ENCODE results near the gene AKR1B1. TPM values are rescaled to one million over a fixed set of nuclear protein-coding genes. Genes with fewer than 3 reads are reported as not detected.
A peak's percentile ranks its signal among the peaks of the same experiment; 100 is the strongest.

AKR1B1 gene
- total RNA-seq, 1 experiment from 2014 or later: 1.6 TPM

DNA sequence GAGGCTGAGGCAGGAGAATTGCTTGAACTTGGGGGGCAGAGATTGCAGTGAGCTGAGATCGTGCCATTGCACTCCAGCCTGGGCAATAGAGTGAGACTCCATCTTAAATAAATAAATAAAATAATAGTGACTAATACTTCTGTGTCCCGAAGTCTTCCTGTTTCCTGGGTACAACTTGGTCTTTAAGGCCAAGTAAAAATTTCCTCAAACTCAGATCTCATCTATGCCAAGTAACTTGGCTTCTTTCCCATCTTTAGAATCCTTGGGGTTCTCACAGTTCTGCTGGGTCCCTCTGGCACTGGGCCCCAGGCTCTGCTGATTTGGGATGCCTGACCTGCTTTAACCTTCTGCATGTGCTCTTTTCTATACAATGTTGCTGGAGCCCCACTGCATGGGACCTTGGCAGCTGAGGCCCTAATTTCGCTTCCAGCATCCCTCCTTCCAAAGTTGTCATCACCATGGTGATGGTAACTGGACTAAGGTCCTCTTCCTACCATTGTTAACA, 45.8 kb upstream of the AKR1B1 start:
- no peaks in the 10 kb centered on the region for H3F3A ChIP-seq (ENCODE audit: low read length, unreplicated experiment)
- H4K20me1 ChIP-seq (ENCODE audit: low read length): no peaks in the 10 kb centered on the region
- ChIA-PET POLR2A (ENCODE audit: unreplicated experiment) (no interaction called here), CTCF (no interaction called here)
- H3K9ac ChIP-seq (ENCODE audit: low read length): no peak overlapping the region
- DNase-seq (no peak), ATAC-seq (peak; percentile 45)
- H3K27ac ChIP-seq (ENCODE audit: low read length): no peak overlapping the region
- H3K79me2 ChIP-seq (ENCODE audit: low read length): no peaks in the 10 kb centered on the region
- TF ChIP-seq EZH2phosphoT487 (IDR thresholded peaks at IDR 0.05; ENCODE audit: borderline replicate concordance, low read length): no peak
- no peak for TF ChIP-seq EZH2 (IDR thresholded peaks at IDR 0.05; ENCODE audit: low read length, unreplicated experiment)
- TF ChIP-seq, protein P1, sequence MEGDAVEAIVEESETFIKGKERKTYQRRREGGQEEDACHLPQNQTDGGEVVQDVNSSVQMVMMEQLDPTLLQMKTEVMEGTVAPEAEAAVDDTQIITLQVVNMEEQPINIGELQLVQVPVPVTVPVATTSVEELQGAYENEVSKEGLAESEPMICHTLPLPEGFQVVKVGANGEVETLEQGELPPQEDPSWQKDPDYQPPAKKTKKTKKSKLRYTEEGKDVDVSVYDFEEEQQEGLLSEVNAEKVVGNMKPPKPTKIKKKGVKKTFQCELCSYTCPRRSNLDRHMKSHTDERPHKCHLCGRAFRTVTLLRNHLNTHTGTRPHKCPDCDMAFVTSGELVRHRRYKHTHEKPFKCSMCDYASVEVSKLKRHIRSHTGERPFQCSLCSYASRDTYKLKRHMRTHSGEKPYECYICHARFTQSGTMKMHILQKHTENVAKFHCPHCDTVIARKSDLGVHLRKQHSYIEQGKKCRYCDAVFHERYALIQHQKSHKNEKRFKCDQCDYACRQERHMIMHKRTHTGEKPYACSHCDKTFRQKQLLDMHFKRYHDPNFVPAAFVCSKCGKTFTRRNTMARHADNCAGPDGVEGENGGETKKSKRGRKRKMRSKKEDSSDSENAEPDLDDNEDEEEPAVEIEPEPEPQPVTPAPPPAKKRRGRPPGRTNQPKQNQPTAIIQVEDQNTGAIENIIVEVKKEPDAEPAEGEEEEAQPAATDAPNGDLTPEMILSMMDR (conservative IDR thresholded peaks at IDR 0.05; ENCODE audit: low read depth, low read length): no peak
- no peaks in the 10 kb centered on the region for H3K9me2 ChIP-seq (replicated peaks; ENCODE audit: low read length)
- intact Hi-C loops (cut with micrococcal nuclease): no loop called here
- H3K27me3 ChIP-seq (ENCODE audit: low read length): no peaks in the 10 kb centered on the region
- H2AFZ ChIP-seq (ENCODE audit: low read length): no peak overlapping the region
- H3K4me2 ChIP-seq (ENCODE audit: low read length): no peak overlapping the region
- no peaks in the 10 kb centered on the region for H3K9me3 ChIP-seq (ENCODE audit: low read length)
- H3K4me3 ChIP-seq (ENCODE audit: low read length): no peak overlapping the region
- peaks cover 17% of the 10 kb centered on the region for H3K4me1 ChIP-seq (ENCODE audit: insufficient read depth, low read length)
- no peaks in the 10 kb centered on the region for H3K36me3 ChIP-seq (ENCODE audit: low read depth, low read length)
- BruUV-seq (replicated peaks): no TSS peak

DNA sequence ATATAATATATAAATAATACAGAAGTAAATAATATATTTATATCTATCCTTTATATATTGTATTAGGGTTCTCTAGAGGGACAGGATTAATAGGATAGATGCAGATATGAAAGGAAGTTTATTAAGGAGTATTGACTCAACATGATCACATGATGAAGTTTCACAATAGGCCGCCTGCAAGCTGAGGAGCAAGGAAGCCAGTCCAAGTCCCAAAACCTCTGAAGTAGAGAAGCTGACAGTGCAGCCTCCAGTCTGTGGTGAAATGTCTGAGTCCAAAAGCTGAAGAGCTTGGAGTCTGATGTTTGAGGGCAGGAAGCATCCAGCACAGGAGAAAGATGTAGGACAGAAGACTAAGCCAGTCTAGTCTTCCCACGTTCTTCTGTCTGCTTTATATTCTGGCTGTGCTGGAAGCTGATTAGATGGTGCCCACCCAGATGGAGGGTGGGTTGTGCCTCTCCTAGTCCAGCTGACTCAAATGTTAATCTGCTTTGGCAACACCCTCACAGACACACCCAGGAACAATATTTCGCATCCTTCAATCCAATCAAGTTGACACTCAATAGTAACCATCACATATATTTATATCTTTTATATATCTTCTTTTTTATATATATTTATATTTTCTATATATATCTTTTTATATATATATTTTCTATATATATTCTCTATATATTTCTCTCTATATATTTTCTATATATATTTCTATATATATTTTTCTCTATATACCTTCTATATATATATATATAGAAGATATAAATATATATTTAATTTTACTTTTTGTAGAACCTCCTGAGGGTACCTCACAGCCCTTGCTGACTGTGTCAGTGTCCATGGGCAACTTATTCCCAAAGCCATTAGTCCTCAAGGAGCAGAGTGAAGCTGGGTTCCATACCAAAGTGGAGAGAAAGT, 43.8 kb upstream of the AKR1B1 start:
- intact Hi-C loops (cut with micrococcal nuclease): no loop called here
- Histone ChIP-seq H3K9ac (ENCODE audit: low read length) (no peak overlapping the region), H3K4me3 (ENCODE audit: low read length) (no peak overlapping the region), H3K4me2 (ENCODE audit: low read length) (no peak overlapping the region), H3F3A (ENCODE audit: low read length, unreplicated experiment) (no peaks in the 10 kb centered on the region), H3K27me3 (ENCODE audit: low read length) (no peaks in the 10 kb centered on the region), H3K27ac (ENCODE audit: low read length) (no peak overlapping the region), H3K79me2 (ENCODE audit: low read length) (no peaks in the 10 kb centered on the region), H3K9me3 (ENCODE audit: low read length) (no peaks in the 10 kb centered on the region), H3K9me2 (replicated peaks; ENCODE audit: low read length) (no peaks in the 10 kb centered on the region), H3K4me1 (ENCODE audit: insufficient read depth, low read length) (peaks cover 17% of the 10 kb centered on the region), H2AFZ (ENCODE audit: low read length) (no peak overlapping the region), H3K36me3 (ENCODE audit: low read depth, low read length) (no peaks in the 10 kb centered on the region), H4K20me1 (ENCODE audit: low read length) (no peaks in the 10 kb centered on the region)
- ATAC-seq (no peak), DNase-seq (peak; percentile 33)
- POLR2A ChIA-PET (ENCODE audit: unreplicated experiment): no interaction called here
- TF ChIP-seq EZH2phosphoT487 (IDR thresholded peaks at IDR 0.05; ENCODE audit: borderline replicate concordance, low read length) (no peak), EZH2 (IDR thresholded peaks at IDR 0.05; ENCODE audit: low read length, unreplicated experiment) (no peak)
- TF ChIP-seq, protein P1 (conservative IDR thresholded peaks at IDR 0.05; ENCODE audit: low read depth, low read length): no peak
- CTCF ChIA-PET: no interaction called here
- BruUV-seq (replicated peaks): no TSS peak

DNA sequence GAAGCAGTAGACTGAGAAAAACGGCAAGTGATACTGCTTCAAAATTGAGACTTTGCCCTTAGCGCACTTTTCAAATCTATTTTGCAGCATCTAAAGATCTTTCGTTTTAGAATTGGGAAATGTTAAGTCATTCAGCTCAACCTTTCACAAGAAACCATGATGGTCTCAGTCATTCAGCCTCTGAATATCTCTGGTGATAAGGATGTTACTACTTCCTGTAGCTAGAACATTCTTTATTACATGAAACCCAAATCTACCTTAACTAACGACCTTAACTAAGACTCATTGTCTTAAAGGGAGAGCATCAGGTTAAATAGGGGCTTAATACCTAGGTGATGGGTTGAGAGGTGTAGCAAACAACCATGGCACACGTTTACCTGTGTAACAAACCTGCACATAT, 42.1 kb upstream of the AKR1B1 start:
- POLR2A ChIA-PET (ENCODE audit: unreplicated experiment): no interaction called here

More for the DNA sequence above, 42.1 kb upstream of the AKR1B1 start:
- ATAC-seq (no peak), DNase-seq (no peak)
- no TSS peak for BruUV-seq (replicated peaks)
- Histone ChIP-seq H3K4me1 (ENCODE audit: insufficient read depth, low read length) (peaks cover 11% of the 10 kb centered on the region), H3K27ac (ENCODE audit: low read length) (no peak overlapping the region), H3K9ac (ENCODE audit: low read length) (no peak overlapping the region), H3K27me3 (ENCODE audit: low read length) (no peaks in the 10 kb centered on the region), H3F3A (ENCODE audit: low read length, unreplicated experiment) (no peaks in the 10 kb centered on the region), H3K36me3 (ENCODE audit: low read depth, low read length) (no peaks in the 10 kb centered on the region), H3K79me2 (ENCODE audit: low read length) (no peaks in the 10 kb centered on the region), H2AFZ (ENCODE audit: low read length) (no peak overlapping the region), H3K9me3 (ENCODE audit: low read length) (no peaks in the 10 kb centered on the region), H4K20me1 (ENCODE audit: low read length) (no peaks in the 10 kb centered on the region), H3K4me3 (ENCODE audit: low read length) (no peak overlapping the region), H3K9me2 (replicated peaks; ENCODE audit: low read length) (no peaks in the 10 kb centered on the region), H3K4me2 (ENCODE audit: low read length) (no peak overlapping the region)
- CTCF ChIA-PET: no interaction called here
- TF ChIP-seq EZH2phosphoT487 (IDR thresholded peaks at IDR 0.05; ENCODE audit: borderline replicate concordance, low read length): no peak
- no peak for TF ChIP-seq EZH2 (IDR thresholded peaks at IDR 0.05; ENCODE audit: low read length, unreplicated experiment)
- TF ChIP-seq, protein P1 (conservative IDR thresholded peaks at IDR 0.05; ENCODE audit: low read depth, low read length): no peak
- intact Hi-C loops (cut with micrococcal nuclease): no loop called here
